Hematopoietic multipotent progenitor cell treated with erythropoietin and hydrocortisone succinate and interleukin-3 and kit ligand, for 4 days (in vitro differentiated cells): ENCODE measurements around the gene GPRC5D.

Experiments used
- DNase-seq: peaks from one replicate; pipeline ENCODE4 v3.0.0-alpha.2; 2015

GPRC5D gene

DNA sequence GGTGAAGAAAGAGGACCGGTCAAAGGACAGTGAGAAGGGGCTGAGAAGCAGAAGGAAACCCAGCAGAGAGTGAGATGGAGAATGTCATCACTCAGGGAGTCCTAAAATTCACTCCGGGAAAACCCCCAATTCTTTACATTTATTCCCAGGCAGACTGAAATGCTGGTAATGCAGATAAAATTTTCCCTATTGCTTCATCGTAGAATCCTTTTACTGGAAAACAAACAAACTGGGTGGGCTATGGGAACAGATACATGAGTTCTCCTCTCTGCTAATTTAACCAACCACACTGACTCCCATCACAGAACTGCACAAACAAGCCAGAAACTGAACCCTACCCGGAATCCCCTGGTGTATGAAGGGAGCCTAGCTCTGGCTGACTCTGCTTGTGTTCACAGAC, 27.2 kb upstream of the GPRC5D start:
- no peak for DNase-seq

DNA sequence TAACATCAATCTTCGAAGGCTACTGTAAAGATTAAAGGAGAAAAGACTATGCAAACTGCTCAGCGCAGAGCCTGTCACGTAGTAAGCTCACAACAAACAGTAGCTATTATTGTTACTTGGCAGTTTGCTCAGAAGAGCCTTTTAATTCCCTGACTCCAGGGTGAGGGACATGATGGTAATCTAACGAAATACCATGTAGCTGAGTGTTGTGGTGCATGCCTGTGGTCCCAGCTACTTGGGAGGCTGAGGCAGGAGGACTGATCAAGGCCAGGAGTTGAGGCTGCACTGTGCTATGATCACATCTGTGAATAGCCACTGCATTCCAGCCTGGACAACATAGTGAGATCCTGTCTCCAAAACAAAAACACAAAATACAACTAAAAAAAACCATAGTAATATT, 25.3 kb upstream of the GPRC5D start:
- DNase-seq = no peak

DNA sequence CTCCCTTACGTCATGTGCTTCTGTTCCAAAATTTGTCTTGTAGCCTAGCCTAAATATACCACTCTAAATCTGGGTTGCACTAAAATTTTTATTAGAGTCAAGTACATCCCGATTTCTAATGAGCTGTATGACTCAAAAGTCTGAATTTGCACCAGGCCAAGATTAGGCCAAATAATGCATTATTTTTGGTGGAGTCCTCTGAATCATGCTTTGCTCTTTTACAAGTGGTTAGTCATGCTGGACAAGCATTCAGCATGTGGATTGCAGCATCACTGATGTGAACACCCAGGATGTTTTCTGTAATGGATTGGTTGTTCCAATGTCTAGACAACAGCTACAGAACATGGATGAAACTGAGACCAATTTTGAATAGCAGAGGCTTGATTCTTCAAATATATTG, 24.4 kb upstream of the GPRC5D start:
- DNase-seq = no peak

DNA sequence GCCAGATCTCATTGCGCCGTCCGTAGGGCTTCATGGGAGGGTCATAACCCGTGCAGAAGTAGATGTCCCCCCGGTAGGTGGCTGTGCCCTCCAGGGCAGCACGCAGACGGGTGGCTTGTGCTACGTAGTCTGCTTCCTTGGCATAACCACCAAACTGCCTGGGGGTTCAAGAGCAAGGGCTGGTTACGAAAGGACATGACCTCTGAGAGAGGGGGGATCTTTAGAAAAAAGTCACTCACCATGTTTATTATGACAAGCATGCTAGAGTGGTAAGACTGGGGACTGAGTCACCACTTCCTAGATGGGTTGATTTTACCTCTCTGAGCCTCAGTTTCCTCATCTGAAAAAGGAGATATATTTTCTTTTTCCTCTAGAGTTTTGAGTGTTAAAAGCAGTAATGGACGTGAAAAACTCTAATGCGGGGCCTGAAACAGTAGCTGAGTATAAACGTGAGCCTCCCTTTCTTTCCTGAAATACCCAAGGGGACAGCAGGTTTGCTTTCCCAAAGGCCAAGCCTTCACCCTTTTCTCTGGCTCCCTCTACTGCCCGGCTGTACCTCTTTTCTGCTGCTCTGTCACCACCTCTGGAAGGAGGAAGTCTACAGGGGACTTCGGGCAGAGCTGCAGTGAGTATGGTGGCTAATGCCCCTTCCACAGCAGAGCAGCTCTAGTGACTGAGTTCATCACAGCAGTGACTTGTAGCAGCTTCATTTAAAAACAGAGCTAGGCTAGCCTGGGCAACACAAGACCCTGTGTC, 23.5 kb upstream of the GPRC5D start:
- DNase-seq = peak; percentile 73

DNA sequence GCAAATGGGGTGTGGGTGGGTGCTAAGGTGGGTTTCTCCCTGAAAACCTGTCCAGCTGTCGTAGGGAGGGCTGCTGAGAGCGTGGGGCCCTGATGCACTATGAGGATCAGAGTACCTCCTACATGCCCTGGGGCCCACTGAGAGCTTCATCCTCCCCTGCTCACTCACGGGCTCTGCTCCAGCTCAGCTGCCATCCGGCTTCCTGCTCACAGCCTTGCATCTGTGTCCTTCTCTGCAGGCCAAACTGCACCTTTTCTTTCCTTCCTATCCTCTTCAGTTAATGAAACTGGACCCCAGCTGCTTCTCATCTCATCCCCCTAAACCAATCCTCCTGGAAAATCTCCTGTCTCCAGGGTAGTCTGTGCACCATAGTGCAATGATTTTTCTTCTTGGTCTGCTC, 22.2 kb upstream of the GPRC5D start:
- DNase-seq = no peak

DNA sequence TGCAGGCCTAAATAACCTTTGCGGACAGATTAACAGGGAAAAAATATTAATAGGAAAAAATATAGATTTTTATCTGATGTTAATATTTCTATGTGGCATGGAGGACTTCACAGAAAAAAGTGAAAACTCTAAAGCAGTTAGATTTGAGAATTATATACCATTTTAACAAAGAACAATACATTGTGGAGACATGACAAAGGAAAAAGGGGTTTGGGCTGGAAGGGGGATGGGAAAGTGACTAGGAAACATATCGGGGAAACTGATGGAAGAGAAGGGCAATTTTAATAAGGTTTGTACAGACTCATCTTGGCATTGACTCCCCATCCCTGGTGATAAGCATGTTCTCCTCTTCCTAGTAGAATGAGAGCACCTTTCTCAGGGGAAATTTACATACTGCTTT, 21.0 kb upstream of the GPRC5D start:
- DNase-seq = no peak

DNA sequence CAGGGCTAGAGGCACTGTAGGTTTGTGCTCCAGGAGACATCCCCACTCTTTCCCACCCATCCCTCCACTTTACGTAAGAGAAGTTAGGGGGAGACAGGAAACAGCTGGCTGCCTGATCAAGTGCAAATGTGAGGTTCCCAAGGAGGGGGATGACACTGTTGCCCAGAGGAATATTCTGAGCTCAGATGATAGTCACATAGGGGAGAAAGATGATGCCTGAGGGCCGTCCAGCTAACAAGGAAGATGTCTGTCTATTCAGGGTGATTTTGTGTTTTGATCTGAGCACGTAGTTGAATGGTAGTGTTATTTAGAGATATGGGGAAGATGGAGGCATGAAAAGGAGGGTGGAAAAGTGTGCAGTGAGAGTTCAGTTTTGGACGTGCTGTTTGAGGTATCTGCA, 13.9 kb upstream of the GPRC5D start:
- no peak for DNase-seq

DNA sequence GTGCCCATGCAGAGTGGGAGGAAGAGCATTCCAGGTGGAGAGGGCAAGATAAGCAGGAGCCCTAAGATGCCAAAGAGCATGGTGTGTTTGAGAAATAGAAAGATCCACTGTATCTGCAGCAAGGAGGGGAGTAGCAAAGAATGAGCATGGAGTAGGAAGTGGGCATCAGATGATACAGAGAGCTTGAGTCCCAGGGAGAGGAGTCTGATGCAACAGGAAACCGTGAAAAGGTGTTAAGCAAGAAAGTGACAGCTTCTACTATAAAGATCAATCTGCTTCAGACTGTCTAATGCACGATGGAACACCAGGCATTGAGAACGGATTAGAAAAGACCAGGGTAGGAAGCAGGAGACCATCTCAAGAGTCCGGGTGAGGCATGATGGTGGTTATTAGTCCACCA, 12.3 kb upstream of the GPRC5D start:
- peak; percentile 69 for DNase-seq

DNA sequence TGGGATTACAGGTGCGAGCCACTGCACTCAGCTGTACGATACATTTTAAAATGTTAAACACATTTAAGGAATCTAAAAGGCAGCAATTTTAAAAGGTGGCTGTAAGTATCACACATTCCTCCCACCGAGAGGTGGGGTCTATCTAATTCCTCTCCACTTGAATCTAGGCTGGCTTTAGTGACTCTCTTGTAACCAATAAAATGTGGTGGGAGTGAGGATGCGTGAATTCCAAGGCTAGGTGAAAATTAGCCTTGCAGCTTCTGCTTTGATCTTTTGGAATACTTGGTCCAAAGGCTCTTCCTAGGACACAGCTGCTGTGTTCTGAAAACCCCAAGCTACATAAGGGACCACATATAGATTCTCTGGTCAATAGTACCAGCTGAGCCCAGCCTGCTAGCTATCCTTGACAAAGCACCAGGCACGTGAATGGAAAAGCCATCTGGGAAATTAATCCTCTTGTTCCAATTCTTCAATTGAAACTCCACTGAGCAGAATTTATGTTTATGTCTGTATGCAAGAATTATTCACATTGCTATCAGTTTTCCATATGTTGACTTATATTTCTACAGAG, 8.8 kb upstream of the GPRC5D start:
- DNase-seq = no peak

DNA sequence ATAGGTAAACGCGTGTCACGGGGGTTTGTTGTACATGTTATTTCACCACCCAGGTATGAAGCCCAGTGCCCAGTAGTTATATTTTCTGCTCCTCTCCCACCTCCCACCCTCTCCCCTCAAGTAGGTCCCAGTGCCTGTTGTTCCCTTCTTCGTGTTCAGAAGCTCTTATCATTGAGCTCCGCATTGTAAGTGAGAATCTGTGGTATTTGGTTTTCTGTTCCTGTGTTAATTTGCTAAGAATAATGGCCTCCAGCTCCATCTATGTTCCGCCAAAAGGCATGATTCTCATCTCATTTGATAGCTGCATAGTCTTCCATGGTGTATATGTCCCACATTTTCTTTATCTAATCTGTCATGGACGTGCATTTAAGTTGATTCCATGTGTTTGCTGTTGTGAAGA, 6.9 kb upstream of the GPRC5D start:
- peak; percentile 81 for DNase-seq

DNA sequence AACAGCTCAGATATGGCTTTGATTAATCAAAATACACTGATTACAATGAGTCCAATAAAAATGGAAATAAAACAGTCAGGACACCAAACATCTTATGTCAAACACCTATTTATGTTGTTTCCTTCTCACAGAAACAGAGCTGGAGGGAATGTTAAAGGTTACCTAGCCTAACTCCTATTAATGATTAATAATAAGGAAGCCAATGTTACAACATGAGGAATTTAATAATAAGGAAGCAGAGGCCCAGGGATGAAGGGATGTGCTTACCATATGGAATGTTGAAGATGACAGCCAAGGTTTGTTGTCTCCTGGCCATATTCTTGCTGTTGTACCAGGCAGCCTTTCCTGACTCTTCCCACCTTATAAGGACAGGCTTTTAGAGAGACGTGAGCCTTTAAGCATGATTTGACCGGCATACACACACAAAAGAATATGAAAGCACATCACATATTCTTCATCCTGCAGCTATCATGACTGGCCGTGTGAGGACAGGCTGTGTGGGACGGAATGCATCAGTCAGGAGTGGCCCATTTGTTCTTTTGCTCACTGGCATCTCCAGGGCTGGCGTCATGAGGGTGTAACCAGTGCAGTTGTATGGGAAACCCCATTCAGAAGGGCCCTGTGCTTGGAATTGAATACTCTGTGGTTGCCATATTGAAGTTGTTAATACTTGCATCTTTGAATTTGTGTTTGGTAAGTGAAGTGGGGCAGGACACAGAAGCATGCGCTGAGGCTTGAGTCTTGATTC, 3.1 kb upstream of the GPRC5D start:
- DNase-seq = no peak

DNA sequence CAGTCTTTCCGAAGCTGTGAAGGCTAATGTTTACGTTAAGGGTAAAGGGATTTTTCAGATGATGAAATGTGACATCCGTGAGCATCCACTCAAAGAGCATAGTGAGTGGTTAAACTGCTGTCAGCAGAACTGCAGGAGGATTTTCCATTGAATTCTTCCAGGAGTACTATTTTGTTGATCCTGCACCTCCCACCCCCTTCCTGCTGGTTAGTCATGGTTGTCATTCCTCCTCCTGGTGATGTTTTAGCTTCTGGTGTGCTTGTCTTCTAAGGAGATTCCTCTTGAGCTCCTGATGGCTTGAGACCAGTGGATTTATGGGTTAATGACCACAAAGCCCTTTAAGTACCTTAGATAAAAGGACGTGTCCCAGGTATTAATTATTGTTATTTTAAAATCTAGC, 2.4 kb upstream of the GPRC5D start:
- no peak for DNase-seq

DNA sequence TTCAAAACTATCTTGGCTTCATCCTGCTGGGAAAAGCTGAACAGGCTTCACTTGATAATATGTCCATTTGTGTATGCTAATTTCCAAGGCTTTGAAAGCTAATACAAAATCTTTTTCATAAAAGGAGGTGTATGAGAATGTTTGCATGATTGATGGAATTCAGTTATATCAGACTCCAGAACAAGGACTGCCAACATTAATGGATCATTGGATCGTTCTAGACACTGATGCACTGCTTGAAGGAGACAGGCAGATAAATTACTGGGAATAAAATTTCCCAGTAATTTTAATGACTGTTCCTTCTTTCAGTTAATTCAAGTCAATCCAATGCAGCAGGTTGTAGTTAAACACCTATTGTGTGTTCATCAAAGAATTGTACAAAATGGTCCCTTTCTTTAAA, 466 bp downstream of the GPRC5D start:
- no peak for DNase-seq

DNA sequence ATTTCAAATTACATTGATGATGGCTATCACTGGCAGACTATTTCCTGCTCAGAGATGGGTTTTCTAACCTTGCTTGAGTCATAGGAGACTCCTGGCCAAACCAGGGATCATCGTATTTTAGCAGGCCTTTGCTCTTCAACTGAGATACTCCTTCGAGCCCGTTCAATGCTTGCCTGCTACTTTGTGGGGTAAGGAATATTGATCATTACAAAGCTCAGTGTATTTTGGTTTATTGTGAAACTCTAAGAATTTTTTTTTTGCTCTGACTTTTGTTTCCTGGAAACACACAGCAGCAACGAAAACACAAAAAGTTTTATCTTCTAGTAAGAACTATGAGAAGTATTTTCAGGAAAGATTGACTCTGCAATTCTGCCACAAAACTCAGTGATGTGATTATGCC, 4.1 kb downstream of the GPRC5D start:
- no peak for DNase-seq

DNA sequence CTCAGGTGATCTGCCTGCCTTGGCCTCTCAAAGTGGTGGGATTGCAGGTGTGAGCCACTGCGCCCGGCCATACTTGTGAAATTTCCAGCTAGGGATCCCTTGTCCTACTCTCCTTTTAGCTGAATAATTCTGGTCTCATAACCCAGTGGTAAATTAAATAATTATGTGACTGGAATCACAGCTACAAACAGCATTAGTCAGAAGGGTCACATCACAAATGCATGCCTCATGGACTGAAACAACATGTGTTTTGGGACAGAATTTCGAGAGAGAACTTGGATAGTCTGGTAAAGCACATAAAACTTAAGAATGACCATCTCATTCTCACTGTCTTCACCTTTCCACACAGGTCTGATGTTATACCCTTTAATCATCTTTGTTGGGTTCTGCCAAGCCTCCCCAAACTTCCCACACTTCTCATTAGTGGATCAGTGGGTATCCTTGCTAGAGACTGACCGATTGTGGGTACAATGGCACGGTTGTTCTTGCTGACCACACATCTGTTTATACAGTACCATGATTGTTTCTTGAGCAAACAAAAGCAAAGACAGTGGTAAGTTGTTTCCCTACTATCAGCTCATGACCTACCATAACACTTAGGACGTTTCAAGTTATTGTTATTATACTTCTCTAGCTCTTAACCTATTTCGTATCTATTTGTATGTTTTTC, 5.1 kb downstream of the GPRC5D start:
- no peak for DNase-seq

DNA sequence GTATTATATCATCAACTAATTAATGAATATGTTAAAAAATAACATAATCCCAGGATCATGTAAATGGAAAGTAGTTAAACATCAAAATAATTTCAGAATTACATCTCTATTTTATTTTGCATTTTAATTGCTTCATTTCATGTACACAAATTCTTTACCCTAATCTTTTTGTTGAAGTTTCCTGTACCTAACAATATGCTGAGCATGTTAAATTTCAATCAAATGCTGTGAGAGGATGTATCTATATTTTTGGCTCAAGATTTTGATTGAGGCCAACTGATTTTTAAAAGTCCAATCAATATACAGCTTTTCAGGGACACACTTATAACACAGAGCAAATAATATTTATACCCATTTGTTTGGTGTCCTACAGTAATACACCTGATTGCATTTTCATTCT, 6.4 kb downstream of the GPRC5D start:
- no peak for DNase-seq

DNA sequence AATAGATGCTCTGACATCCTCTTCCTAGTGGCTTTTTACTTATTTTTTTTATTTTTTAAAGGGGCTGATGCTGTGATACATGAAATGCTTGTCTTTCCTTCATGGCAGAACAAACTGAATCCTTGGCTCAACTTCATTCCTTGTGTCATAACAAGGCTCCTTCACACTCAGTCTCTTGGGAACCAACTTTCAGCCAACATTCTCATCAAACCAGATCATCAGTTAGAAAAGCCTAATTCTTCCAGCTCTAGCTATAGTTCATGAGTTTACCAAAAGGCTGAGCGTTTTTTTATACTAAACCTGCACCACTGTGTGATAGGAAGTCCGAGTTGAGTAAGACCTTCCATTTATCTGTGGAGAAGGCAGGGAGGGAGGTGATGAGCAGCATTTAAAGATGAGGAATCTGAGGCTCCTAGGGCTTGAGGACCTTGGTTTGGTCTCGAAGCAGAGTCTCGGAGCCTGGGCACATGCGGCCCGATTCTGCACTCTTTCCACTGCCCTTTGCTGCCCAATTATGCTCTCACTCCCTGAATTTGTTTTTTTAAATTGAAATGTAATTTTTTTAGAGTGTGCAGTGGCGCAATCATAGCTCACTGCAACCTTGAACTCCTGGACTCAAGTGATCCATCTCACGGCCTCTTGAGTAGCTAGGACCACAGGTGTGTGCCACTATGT, 8.2 kb downstream of the GPRC5D start:
- no peak for DNase-seq

DNA sequence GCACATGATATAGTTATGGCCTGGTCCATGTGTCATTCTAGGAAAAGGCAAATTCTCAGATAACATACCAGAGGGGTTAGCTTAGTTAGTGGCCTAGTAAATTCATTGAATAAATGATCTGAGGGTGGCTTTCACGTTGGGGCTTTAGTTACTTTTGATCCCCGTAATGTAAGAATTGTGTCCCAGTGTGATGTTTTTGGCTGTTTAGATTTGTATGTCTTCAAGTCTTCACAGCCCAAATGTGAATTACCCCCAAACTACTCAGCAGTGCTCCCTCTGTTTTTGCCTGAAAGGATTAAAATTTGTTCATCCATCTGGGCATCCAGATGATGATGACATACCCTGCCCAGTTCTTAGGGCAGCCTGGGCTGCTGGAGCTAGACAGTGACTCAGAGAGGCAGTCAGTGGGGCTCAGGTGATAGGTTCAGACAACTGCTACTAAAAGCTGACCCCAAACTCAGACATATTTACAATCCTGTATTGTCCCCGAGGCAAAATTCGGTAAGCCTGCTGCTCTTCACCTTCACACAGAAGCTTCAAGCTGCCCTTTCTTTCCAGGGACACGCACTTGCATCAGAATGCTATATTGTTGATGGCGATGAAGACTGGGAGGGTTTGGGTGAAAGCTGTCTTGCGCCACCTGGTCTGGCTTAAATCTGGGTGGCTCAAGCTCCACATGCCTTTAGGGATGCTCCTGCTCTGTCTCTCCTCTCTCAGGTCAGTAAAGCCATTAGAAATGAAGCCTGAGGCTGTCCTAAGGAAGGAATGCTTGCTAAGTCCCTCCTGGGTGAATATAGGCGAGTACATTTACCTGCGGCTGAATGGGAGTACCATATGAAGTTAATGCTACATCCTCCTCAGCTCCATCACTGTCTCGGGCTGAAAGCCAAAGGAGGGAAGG, 10.3 kb downstream of the GPRC5D start:
- DNase-seq = no peak

DNA sequence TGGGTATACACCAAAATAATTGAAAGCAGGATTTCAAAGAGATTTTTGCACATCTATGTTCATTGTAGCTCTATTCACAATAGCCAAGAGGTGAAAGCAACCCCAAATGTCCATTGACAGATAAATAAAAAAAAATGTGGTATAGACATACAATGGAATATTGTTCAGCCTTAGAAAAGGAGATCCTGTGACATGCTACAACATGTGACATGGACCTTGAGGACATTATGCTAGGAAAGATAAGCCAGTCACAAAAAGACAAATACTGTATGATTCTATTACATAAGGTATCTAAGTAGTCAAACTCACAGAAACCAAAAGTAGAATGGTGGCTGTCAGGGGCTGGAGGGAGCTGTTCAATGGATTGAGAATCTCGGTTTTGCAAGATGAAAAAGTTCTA, 12.1 kb downstream of the GPRC5D start:
- no peak for DNase-seq

DNA sequence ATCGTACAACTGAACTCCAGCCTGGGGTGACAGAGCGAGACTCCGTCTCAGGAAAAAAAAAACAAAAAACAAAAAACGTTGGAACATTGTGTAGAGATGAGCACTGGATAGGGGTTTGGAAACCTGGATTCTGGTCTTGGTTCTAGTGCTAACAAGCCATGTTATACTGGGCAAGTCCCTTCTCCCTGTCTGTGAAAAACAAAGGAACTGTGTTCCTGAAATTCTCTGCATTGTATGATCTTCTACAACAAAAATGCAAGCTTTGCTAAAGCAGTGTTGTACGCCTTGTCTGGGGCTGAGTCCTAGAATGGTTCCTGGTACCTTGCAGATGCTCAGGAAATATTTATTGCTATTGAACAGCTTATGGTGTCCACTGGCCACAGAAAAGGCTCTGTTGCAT, 13.4 kb downstream of the GPRC5D start:
- no peak for DNase-seq

DNA sequence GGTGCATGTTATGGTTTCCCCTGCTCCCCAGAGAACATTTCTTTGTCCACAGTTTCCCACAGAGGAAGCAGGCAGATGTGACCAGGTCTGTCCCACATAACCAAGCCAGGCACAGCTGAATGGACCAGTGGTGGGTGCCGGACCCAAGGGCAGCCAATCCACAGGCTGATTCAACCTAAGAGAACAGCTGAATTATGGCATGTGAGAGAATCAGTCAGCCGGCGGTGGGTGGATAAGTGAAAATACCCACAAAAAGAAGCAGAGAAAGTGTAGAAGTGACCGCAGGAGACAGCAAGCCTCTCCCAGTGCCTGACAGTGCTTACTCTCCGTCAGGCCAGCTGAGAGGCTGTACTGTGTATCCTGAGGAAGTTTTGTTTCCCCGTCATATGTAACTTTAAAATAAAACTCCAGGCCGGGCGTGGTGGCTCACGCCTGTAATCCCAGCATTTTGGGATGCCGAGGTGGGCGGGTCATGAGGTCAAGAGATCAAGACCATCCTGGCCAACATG, 14.9 kb downstream of the GPRC5D start:
- DNase-seq = no peak

DNA sequence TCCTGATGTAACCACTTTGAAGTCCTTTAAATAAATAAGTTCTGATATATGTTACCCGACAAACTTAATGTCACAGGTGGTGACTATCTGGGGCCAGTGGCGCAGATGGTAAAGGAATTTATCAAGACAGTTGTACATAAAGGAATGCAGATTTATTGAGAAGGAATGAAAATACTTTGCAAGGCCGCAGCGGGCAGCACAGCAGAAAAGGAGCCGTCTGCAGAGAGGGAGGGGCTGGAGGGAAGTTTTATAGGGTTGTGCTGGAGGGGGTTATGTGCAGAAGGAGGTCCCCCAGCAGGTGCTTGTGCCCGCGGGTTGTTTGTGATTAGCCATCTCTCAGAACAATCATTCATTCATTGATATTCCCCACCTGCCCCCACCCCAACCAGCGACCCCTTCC, 17.4 kb downstream of the GPRC5D start:
- DNase-seq = no peak
